ENCODE results near the gene CEP112. TPM values are rescaled to one million over a fixed set of nuclear protein-coding genes. Genes with fewer than 3 reads are reported as not detected.
A peak's percentile ranks its signal among the peaks of the same experiment; 100 is the strongest.

Gene CEP112
- total and polyA plus RNA-seq, 8 donors, result 8.4 to 11.4 (median 9.8) TPM

GRCh38 chr17:65749479-65749878 is 442.5 kb downstream of the CEP112 start:
- H3K9me3 ChIP-seq, result no peaks in the 10 kb centered on the region
- DNase-seq, result no peak
- H3K36me3 ChIP-seq, result no peaks in the 10 kb centered on the region
- ATAC-seq, result peak in 2 of 4 donors; percentile 14 to 41
- no peak for TF ChIP-seq CTCF (IDR thresholded peaks at IDR 0.05)
- peaks cover 10 to 23% (median 19%) of the 10 kb centered on the region in 3 donors for H3K4me1 ChIP-seq
- FAIRE-seq, result no peak
- no peak overlapping the region for H3K27ac ChIP-seq
- intact Hi-C loops (cut with DNase I), result no loop called here
- no peak overlapping the region for H3K4me3 ChIP-seq
- WGBS, 2 donors, result 79 to 82% methylated on average over 2 of the region's 2 CpGs
- H3K27me3 ChIP-seq, result no peaks in the 10 kb centered on the region

DNA sequence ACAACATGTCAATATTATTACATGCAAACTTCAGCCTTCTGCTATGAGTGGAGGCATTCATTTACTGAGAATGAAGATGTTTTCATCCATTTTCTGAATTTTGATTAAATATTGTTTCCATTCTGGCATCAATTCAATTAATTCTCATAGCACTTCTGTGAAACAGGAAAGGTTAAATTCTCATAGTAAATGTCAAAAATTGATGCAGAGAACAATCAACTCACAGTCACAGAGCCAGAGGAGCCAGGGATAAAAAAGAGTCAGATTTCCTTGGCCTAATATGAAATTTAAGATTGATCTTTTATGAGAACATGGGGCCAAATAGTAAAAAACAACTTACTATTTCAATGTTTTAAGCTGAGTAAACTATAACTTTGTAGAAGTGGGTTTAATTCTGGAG is 446.7 kb downstream of the CEP112 start:
- Histone ChIP-seq H3K27ac (no peak overlapping the region), H3K36me3 (no peaks in the 10 kb centered on the region), H3K4me1 (peaks cover under 1 to 10% (median 4%) of the 10 kb centered on the region in 3 donors), H3K27me3 (no peaks in the 10 kb centered on the region), H3K9me3 (no peaks in the 10 kb centered on the region), H3K4me3 (no peak overlapping the region)
- DNase-seq, result no peak
- no peak for ATAC-seq
- no peak for TF ChIP-seq CTCF (IDR thresholded peaks at IDR 0.05)
- intact Hi-C loops (cut with DNase I), result no loop called here
- no peak for FAIRE-seq

GRCh38 chr17:65743308-65743655 is 448.7 kb downstream of the CEP112 start:
- Histone ChIP-seq H3K27ac (no peak overlapping the region), H3K4me3 (no peak overlapping the region), H3K4me1 (no peaks in the 10 kb centered on the region), H3K36me3 (no peaks in the 10 kb centered on the region), H3K27me3 (no peaks in the 10 kb centered on the region), H3K9me3 (no peaks in the 10 kb centered on the region)
- ATAC-seq, result no peak
- no peak for TF ChIP-seq CTCF (IDR thresholded peaks at IDR 0.05)
- intact Hi-C loops (cut with DNase I), result no loop called here
- DNase-seq, result no peak
- WGBS, 2 donors, result 67 to 68% methylated on average over 1 of the region's 1 CpG
- peak; percentile 89 for FAIRE-seq

DNA sequence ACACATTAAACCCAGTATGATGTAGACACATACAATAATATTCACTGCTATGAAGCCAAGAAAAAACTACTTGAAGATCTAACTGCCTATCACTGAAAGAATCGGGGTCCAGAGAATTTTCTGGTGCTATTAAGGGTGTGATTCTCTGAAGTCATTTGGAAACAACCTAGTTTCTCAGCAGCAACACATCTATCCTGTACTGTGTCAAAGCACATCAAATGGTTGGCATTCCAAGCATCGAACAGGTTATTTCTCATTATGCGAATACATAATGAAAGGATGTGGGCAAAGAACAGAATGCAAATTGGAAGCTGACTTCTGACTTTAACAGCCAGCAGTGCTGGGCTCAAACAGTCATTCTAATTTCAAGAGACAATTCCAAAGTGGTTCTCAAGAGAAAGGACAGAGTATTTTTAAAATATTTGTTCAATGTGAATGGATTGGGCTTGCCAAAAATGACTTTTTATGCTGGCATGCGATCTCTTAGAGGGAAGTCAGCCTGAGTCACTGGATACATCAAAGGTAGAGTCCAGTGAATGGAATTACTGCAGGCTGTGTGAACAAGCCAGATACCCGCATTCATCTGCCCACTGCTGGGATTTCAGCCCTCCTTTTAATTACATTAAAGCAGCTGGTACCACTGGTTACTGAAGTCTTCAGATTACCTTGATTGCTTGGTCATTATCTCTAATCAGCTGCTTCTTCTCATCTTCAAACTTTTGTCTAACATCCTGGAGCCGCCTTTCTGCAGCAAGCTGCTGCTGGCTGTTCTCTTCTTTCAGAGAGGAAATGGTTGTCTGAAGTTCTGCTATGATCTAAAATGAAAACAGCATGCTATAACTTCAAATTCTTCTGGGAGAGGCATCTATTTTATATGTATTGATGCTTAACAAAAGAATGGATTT is 449.3 kb downstream of the CEP112 start:
- DNase-seq (no peak), FAIRE-seq (no peak), ATAC-seq (no peak)
- Histone ChIP-seq H3K4me3 (no peak overlapping the region), H3K9me3 (no peaks in the 10 kb centered on the region), H3K4me1 (no peaks in the 10 kb centered on the region), H3K27ac (no peak overlapping the region), H3K36me3 (no peaks in the 10 kb centered on the region), H3K27me3 (no peaks in the 10 kb centered on the region)
- TF ChIP-seq CTCF (IDR thresholded peaks at IDR 0.05), result no peak
- intact Hi-C loops (cut with DNase I), result no loop called here
- 83 to 84% methylated on average over 6 of the region's 6 CpGs for WGBS, 2 donors

DNA sequence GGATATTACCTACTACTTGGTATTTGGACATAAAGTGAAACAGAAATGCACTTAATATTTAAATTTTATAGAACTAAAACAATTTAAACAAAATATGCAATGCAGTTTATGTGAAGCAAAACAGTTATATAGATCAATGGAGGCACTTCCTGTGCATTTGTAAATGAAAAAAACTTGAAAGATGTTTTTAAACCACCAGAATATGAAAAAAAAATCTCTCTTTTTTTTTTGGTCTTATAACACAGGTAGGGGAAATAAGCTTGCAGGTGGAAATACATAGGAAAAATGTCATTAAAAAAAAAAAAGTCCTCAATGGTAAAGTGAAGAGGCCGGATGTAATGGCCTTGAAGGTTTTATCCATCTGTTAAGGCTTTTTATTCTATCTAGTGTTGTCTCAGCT is 450.2 kb downstream of the CEP112 start:
- H3K27ac ChIP-seq, result no peak overlapping the region
- DNase-seq (no peak), FAIRE-seq (no peak), ATAC-seq (no peak)
- H3K4me1 ChIP-seq, result no peaks in the 10 kb centered on the region
- 57 to 64% methylated on average over 1 of the region's 1 CpG for WGBS, 2 donors
- no peaks in the 10 kb centered on the region for H3K9me3 ChIP-seq
- no peaks in the 10 kb centered on the region for H3K27me3 ChIP-seq
- intact Hi-C loops (cut with DNase I), result no loop called here
- no peaks in the 10 kb centered on the region for H3K36me3 ChIP-seq
- TF ChIP-seq CTCF (IDR thresholded peaks at IDR 0.05), result no peak
- no peak overlapping the region for H3K4me3 ChIP-seq
